Retinal pigment epithelial cell (primary cell): Measurements from ENCODE around the gene MFAP3L.

ENCODE experiments used
- DNase-seq: peaks from one replicate; pipeline ENCODE4 v3.0.0-alpha.2; 2010; ENCODE audit warnings: low read depth
- H3K4me3 ChIP-seq: 2 replicates; pipeline ENCODE4 v1.5.1; 2011; ENCODE audit warnings: mild to moderate bottlenecking, low read length, control low read depth, moderate library complexity
- TF ChIP-seq, protein P1 (sequence below): conservative IDR thresholded peaks from 2 replicates; pipeline ENCODE4 v1.5.1; 2011; ENCODE audit warnings: low read depth, low read length, control low read depth, inconsistent platforms

Gene MFAP3L

DNA sequence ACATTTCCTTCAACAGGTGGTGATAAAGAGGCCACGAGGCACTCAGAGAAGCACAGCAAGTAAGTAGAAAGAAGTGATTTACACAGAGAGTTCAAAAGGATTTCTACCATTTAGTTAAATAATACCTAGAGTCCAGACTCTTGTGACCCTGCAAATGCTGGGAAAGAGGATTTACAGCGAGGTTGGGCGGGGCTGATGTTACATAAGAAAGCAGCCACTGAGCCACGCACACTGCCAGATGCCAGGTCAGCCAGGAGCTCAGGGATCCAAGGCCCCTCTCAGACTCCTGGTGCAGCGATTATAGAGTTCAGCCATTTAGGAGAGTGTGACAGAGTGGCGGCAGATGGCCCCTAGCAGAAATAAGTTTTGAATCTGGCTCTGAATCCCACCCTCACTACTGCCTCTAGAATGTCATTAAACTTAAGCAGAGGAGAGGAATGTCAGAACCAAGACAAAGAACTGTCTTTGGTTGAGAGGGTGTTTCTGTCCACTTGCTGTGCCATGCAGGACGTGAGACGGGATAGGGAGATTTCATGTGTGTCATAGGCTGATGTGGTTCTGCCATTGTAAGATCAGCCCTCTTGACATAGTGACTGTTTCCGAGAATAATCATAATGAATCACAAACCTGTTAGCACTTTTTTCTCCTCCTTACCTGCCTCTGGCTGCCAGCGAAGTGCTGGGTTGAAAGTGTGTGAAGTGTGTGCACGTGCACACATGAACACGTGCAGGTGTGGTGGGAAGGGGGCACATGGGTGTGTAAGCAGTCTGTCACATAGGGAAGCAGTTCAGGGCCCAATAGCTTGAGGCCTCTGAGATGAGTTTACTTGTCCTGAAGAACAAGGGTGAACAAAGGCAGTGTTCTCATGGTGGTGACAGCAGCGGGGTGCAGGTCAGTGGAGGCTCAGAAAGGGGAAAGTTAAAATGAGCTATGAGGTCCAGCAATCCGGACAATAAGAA, 50.1 kb downstream of the MFAP3L start:
- TF ChIP-seq, protein P1, sequence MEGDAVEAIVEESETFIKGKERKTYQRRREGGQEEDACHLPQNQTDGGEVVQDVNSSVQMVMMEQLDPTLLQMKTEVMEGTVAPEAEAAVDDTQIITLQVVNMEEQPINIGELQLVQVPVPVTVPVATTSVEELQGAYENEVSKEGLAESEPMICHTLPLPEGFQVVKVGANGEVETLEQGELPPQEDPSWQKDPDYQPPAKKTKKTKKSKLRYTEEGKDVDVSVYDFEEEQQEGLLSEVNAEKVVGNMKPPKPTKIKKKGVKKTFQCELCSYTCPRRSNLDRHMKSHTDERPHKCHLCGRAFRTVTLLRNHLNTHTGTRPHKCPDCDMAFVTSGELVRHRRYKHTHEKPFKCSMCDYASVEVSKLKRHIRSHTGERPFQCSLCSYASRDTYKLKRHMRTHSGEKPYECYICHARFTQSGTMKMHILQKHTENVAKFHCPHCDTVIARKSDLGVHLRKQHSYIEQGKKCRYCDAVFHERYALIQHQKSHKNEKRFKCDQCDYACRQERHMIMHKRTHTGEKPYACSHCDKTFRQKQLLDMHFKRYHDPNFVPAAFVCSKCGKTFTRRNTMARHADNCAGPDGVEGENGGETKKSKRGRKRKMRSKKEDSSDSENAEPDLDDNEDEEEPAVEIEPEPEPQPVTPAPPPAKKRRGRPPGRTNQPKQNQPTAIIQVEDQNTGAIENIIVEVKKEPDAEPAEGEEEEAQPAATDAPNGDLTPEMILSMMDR: no peak
- DNase-seq: peak; percentile 92

DNA sequence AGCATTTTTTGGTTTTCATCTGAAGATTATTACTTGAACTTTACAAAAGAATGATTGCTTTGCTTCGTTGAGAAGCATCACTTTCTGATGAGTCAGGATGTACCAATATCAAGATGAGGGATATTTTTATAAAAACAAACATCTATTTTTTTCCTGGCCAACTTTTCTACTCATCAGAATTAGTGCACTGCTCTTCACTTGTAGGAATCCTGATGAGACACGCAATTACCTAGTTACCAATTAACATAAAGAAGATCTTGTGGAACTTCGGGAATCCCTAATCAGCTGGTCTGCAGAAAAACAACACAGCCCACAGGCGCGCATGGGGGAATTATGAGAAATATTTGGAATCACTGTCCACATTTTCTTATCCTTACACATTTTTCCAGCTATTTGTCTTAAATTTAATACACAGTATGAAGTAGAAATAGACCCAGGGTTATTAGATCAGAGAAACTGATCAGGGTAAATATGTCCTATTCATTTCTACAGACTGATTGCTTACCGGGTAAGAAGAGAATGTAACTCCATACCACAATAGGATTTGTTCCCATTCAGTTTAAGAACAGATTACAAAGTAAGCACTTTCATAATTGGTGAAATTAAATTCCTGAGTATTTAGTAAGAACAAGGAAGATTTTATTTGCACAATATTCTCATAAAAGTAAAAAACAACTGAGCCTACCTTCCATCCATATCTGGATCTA, 50.9 kb downstream of the MFAP3L start:
- DNase-seq: peak; percentile 63
- peak overlapping the region; percentile 29 for H3K4me3 ChIP-seq
- TF ChIP-seq, protein P1: no peak

More for the DNA sequence above, 50.1 kb downstream of the MFAP3L start:
- no peak overlapping the region for H3K4me3 ChIP-seq

DNA sequence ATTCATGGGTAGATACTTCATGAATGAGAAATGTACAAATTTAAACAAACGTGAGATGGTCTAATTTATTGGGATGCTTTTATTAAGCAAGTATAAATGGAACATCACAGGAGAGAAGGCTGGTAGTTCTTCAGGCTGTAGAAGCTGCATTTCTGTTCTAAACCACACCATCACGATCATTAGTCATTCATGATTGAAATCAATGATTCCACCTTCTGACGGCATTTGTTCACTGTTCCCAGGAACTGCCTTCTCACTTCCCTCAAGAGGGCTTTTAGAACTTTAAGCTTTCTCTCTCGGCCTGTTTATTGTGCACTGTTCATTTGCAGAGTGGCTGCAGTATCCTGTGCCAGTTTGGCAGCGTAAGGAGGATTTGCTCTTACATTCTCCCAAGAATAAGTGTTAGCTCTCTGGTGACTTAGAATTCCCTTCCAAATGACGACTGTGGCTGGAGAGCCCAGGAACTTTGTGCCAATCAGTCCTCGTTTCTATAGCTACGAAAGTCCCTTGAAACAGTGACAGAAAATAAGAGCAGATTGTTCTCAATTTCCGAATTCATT, 54.7 kb downstream of the MFAP3L start:
- peak; percentile 93 for DNase-seq
- H3K4me3 ChIP-seq: no peak overlapping the region
- TF ChIP-seq, protein P1: no peak

DNA sequence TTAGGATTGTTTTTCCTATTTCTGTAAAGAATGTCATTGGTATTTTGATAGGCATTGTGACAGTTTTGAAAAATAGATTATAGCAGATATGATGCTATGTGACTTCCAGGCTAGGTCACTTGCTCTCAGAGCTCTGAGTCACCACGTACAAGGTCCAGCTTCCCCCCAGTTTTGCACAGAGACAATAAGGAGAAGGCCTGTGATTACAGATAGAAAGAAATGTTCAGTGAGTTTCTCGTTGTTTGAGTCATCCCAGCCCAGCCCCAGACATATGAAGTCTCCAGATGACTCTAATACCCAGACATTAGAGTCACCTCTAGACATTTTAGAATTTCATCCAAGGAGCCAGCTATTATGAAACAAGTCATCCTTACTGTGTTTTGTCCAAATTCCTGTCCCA, 57.2 kb downstream of the MFAP3L start:
- no peak for DNase-seq
- no peak overlapping the region for H3K4me3 ChIP-seq
- TF ChIP-seq, protein P1: no peak

DNA sequence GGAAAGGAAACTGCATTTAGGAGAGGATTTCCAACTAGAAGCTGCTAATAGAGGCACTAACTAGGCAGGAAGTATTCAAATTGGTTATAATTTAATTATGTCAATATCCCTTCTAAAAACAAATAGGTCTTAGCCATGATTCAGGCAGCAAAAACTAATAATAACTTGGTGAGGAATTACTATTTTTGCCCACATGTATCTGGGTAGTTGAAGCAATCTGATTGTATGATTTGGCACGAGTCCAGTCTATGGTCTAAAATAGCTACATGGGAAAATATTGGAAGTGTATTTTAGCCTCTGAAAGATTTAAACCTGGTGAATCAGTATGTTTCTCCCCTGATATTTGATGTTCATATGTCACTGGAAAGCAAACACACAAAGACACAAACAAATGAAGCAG, 62.2 kb downstream of the MFAP3L start:
- H3K4me3 ChIP-seq: no peak overlapping the region
- DNase-seq: peak; percentile 77
- TF ChIP-seq, protein P1: no peak

DNA sequence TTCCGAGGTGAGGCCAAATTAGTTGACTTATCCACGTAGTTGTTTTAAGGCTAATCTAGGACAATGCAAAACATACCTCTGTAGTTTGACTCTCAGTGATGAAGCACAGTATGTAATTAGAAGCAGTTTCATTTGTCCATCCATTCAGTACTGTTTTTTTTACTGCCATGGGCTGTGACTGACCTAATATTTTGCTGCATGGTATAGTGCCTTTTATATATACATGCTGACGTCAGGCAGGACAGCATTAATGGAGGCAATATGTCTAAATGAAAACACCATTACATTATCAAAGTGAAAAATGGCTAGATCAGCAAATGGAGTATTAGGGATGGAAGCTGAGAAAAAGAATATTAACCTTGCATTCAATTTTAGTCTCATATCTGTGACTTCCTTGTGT, 66.9 kb downstream of the MFAP3L start:
- H3K4me3 ChIP-seq: no peak overlapping the region
- TF ChIP-seq, protein P1: no peak
- no peak for DNase-seq
